Stimulated activated effector memory CD8-positive, alpha-beta T cell treated with anti-CD3 and anti-CD28 coated beads, Interleukin-12 subunit alpha, Interleukin-12 subunit beta, amount 100 ng/mL, for 72 hours (primary cell): ENCODE results near the gene MED12.
"Not testable (repeated sequence)": the region's sequence is repeated elsewhere in the genome, so short reads cannot be mapped to it uniquely, and the experiment has no call there.

Experiments used
- ATAC-seq: fragments of 150-1000 bp; cut with Tn5 transposase; 2 replicates; pipeline ENCODE4 v1.10.0; 2021
- DNase-seq, 2 donors: peaks; one replicate each; pipeline ENCODE4 v3.0.0; 2021 to 2022; ENCODE audit warnings: low spot score in 2 of 2
- H3K27ac Mint-ChIP-seq: one replicate; pipeline ENCODE4 v1.8.0; 2022; ENCODE audit warnings: mild to moderate bottlenecking, mixed read lengths
- H3K36me3 Mint-ChIP-seq: one replicate; pipeline ENCODE4 v1.8.0; 2022; ENCODE audit warnings: mild to moderate bottlenecking, mixed read lengths
- H3K4me1 Mint-ChIP-seq: one replicate; pipeline ENCODE4 v1.8.0; 2022; ENCODE audit warnings: mixed read lengths
- H3K4me3 Mint-ChIP-seq: one replicate; pipeline ENCODE4 v1.8.0; 2022; ENCODE audit warnings: mild to moderate bottlenecking, mixed read lengths
- H3K9me3 Mint-ChIP-seq: one replicate; pipeline ENCODE4 v1.8.0; 2022; ENCODE audit warnings: mixed read lengths

The MED12 gene

GRCh38 chrX:71166461-71166860, 48.1 kb downstream of the MED12 start:
- Mint-ChIP-seq H3K4me1 (peaks cover 7% of the 10 kb centered on the region), H3K27ac (no peak overlapping the region), H3K9me3 (no peaks in the 10 kb centered on the region), H3K4me3 (no peak overlapping the region), H3K36me3 (peaks cover 30% of the 10 kb centered on the region)
- DNase-seq (no peak), ATAC-seq (no peak)

DNA sequence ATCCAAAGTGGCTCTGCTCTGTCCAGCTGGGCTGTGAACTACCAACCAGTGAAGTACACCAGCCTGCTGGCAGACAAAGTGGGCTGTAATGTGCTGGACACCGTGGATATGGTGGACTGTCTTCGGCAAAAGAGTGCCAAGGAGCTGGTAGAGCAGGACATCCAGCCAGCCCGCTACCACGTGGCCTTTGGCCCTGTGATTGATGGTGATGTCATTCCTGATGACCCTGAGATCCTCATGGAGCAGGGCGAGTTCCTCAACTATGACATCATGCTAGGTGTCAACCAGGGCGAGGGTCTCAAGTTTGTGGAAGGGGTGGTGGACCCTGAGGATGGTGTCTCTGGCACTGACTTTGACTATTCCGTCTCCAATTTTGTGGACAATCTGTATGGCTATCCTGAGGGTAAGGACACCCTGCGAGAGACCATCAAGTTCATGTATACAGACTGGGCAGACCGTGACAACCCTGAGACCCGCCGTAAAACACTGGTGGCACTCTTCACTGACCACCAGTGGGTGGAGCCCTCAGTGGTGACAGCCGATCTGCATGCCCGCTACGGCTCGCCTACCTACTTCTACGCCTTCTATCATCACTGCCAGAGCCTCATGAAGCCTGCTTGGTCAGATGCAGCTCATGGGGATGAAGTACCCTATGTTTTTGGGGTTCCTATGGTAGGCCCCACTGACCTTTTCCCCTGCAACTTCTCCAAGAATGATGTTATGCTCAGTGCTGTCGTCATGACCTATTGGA, 48.8 kb downstream of the MED12 start:
- DNase-seq (no peak), ATAC-seq (no peak)
- H3K4me3 Mint-ChIP-seq, result no peak overlapping the region
- H3K9me3 Mint-ChIP-seq, result no peaks in the 10 kb centered on the region
- no peak overlapping the region for H3K27ac Mint-ChIP-seq
- H3K4me1 Mint-ChIP-seq, result peaks cover 11% of the 10 kb centered on the region
- H3K36me3 Mint-ChIP-seq, result peaks cover 24% of the 10 kb centered on the region

- H3K4me3 Mint-ChIP-seq, result no peak overlapping the region
- H3K36me3 Mint-ChIP-seq, result peaks cover 24% of the 10 kb centered on the region
- DNase-seq (no peak), ATAC-seq (no peak)
- peaks cover 11% of the 10 kb centered on the region for H3K4me1 Mint-ChIP-seq
- no peaks in the 10 kb centered on the region for H3K9me3 Mint-ChIP-seq
- H3K27ac Mint-ChIP-seq, result peak overlapping the region; percentile 58
Measured at GRCh38 chrX:71168134-71168533, 49.7 kb downstream of the MED12 start.

- peaks cover 24% of the 10 kb centered on the region for H3K36me3 Mint-ChIP-seq
- no peak for ATAC-seq
- DNase-seq, result no peak
- H3K27ac Mint-ChIP-seq, result no peak overlapping the region
- H3K4me1 Mint-ChIP-seq, result peaks cover 11% of the 10 kb centered on the region
- no peaks in the 10 kb centered on the region for H3K9me3 Mint-ChIP-seq
- H3K4me3 Mint-ChIP-seq, result no peak overlapping the region
Measured at GRCh38 chrX:71169586-71169985, 51.2 kb downstream of the MED12 start.

DNA sequence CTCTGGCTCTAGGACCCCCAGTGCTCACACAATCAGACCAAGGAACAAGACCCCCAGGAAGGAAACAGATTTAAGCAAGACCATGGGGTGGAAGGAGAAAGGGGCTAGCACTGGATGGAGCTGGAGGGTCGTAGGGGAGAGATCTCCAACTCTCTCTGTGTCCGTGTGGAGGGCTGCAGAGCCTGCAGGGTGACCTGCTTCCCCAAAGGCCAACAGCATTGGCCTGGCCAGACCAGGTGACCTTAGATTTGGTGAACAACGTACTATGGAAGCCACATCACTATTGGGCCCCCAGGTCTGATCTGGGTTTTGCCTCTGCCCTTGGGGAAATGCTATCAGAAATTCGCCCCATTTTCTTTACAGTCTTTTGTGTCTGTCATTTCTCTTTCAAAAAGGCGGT, 52.3 kb downstream of the MED12 start:
- Mint-ChIP-seq H3K27ac (no peak overlapping the region), H3K4me3 (no peak overlapping the region)

DNA sequence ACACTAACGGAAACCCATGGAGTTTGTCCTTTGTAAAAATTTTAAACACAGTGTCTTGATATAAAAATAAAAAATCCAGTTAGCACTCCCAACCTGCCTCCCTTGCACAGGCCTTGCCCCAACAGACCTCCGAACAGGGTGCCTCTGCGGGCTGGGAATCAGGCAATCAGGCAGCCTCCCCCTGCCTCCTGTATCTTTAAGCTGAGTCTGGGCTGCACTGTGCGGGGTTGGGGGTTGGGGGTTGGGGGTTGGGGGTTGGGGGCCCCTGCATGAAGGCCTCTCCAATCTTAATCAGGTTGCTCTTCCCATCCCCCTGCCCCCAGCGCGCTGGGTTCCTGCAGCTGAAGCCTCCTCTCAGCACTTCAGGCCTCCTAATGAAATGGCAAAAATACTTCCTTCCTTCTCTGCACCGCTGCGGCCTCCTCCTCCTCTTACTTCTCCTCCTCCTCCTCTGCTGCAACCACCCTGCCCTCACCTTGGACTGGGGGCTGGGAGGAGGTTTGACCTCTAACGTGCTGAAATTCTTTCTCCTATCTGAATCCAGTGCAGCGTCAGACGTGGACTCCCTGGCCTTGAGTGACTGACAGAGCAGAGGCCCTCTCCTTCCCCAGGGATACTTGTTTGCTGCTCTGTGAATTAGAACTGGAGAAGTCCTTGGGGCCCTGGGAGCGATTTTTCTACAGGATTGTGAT, 52.9 kb downstream of the MED12 start:
- peaks cover 11% of the 10 kb centered on the region for H3K4me1 Mint-ChIP-seq
- peaks cover 23% of the 10 kb centered on the region for H3K36me3 Mint-ChIP-seq
- no peak for DNase-seq
- H3K27ac Mint-ChIP-seq, result no peak overlapping the region
- no peaks in the 10 kb centered on the region for H3K9me3 Mint-ChIP-seq
- no peak for ATAC-seq
- no peak overlapping the region for H3K4me3 Mint-ChIP-seq

More for the DNA sequence above, 52.3 kb downstream of the MED12 start:
- DNase-seq, result no peak
- ATAC-seq, result no peak
- Mint-ChIP-seq H3K4me1 (peaks cover 11% of the 10 kb centered on the region), H3K9me3 (no peaks in the 10 kb centered on the region), H3K36me3 (peaks cover 18% of the 10 kb centered on the region)

GRCh38 chrX:71173440-71173839, 55.0 kb downstream of the MED12 start:
- H3K4me1 Mint-ChIP-seq, result peaks cover 6% of the 10 kb centered on the region
- ATAC-seq (no peak), DNase-seq (no peak)
- no peak overlapping the region for H3K4me3 Mint-ChIP-seq
- peaks cover 32% of the 10 kb centered on the region for H3K36me3 Mint-ChIP-seq
- no peak overlapping the region for H3K27ac Mint-ChIP-seq
- H3K9me3 Mint-ChIP-seq, result no peaks in the 10 kb centered on the region

GRCh38 chrX:71174795-71175194, 56.4 kb downstream of the MED12 start:
- H3K4me3 Mint-ChIP-seq, result no peak overlapping the region
- H3K36me3 Mint-ChIP-seq, result peaks cover 27% of the 10 kb centered on the region
- no peak for ATAC-seq
- H3K9me3 Mint-ChIP-seq, result no peaks in the 10 kb centered on the region
- H3K4me1 Mint-ChIP-seq, result peaks cover 6% of the 10 kb centered on the region
- H3K27ac Mint-ChIP-seq, result peak overlapping the region; percentile 20
- no peak for DNase-seq

GRCh38 chrX:71175531-71175930, 57.1 kb downstream of the MED12 start:
- ATAC-seq, result no peak
- Mint-ChIP-seq H3K4me1 (peaks cover 6% of the 10 kb centered on the region), H3K36me3 (peaks cover 20% of the 10 kb centered on the region)

DNA sequence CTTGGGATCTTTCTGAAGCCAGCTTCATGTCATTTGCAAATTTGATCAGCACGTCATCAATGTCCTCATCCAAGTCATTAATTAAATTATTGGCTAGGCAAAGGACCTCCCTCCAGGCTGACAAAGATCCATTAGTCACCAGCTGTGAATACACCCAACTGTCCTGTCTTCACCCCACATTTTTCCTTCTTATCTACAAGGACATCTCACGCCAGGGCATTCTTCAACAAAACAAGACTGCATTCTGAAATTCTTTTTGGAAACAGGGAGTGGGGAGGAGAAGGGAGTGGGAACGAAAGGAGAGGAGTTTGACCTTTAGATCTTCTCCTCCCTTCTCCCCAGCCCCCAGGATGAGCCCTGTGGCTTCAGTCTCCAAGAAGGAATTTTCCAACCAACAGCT, 58.9 kb downstream of the MED12 start:
- no peaks in the 10 kb centered on the region for H3K9me3 Mint-ChIP-seq
- H3K36me3 Mint-ChIP-seq, result peaks cover 26% of the 10 kb centered on the region
- no peaks in the 10 kb centered on the region for H3K4me1 Mint-ChIP-seq
- H3K27ac Mint-ChIP-seq, result no peak overlapping the region
- no peak overlapping the region for H3K4me3 Mint-ChIP-seq
- ATAC-seq, result no peak
- DNase-seq, result no peak

More at GRCh38 chrX:71175531-71175930, 57.1 kb downstream of the MED12 start:
- DNase-seq, result no peak
- Mint-ChIP-seq H3K4me3 (no peak overlapping the region), H3K27ac (no peak overlapping the region), H3K9me3 (no peaks in the 10 kb centered on the region)

DNA sequence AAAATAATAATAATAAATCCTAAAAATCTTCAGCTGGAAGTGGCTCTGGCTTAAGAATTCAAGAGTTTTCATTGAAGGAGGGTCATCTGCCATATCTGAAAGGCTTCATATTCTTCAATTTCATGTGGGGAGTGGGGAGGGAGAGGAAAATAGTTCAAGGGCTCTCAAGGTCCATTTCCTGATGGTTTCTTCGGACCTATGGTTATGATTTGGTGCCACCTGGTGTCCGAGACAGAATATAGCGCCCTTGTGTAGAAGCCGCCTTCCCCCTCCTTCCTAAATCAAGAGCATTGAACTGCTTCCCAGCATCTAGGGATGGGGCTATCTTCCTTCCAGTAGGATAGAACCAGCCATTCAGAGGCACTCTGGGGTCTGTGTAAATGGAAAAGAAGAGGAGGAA, 60.5 kb downstream of the MED12 start:
- peak; percentile 10 to 56 for DNase-seq
- no peak overlapping the region for H3K27ac Mint-ChIP-seq
- no peak overlapping the region for H3K4me3 Mint-ChIP-seq
- no peaks in the 10 kb centered on the region for H3K9me3 Mint-ChIP-seq
- H3K36me3 Mint-ChIP-seq, result peaks cover 26% of the 10 kb centered on the region
- no peak for ATAC-seq
- no peaks in the 10 kb centered on the region for H3K4me1 Mint-ChIP-seq

GRCh38 chrX:71180579-71181265, 62.3 kb downstream of the MED12 start:
- Mint-ChIP-seq H3K27ac (peak overlapping the region; percentile 95), H3K4me3 (peak overlapping the region; percentile 78), H3K36me3 (peaks cover 26% of the 10 kb centered on the region)
- not testable (repeated sequence) for DNase-seq, H3K9me3 Mint-ChIP-seq, ATAC-seq, H3K4me1 Mint-ChIP-seq

GRCh38 chrX:71181558-71181909, 63.1 kb downstream of the MED12 start:
- H3K9me3 Mint-ChIP-seq, result no peaks in the 10 kb centered on the region
- DNase-seq, result peak; percentile 7 to 71

GRCh38 chrX:71181910-71182799, 63.8 kb downstream of the MED12 start:
- peak overlapping the region; percentile 95 for H3K27ac Mint-ChIP-seq
- H3K9me3 Mint-ChIP-seq, result no peaks in the 10 kb centered on the region
- DNase-seq (peak; percentile 44 to 82), ATAC-seq (peak; percentile 97)
- peaks cover 15% of the 10 kb centered on the region for H3K36me3 Mint-ChIP-seq
- peak overlapping the region; percentile 78 for H3K4me3 Mint-ChIP-seq
- no peaks in the 10 kb centered on the region for H3K4me1 Mint-ChIP-seq

More at GRCh38 chrX:71181558-71181909, 63.1 kb downstream of the MED12 start:
- H3K27ac Mint-ChIP-seq, result peak overlapping the region; percentile 95
- no peaks in the 10 kb centered on the region for H3K4me1 Mint-ChIP-seq
- H3K4me3 Mint-ChIP-seq, result peak overlapping the region; percentile 78
- ATAC-seq, result peak; percentile 55
- H3K36me3 Mint-ChIP-seq, result peaks cover 21% of the 10 kb centered on the region

DNA sequence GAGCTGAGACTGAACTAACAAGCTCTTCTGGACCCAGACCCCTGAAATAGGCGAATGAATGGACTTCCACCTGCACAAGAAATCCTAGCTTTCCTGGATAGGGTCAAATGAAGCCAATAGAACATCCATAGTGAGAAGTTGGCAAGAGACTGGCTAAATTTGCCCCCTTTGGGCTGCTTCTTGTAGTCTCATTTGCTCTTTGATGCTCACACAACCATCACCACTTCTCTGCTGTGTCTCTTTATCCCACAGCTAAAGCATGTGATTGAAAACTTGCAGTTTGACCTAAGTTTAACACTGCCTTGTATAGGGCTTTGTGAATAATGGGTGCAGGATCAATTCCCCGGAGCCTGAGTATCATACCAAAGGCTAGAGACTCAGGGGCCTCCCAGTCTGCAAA, 64.5 kb downstream of the MED12 start:
- H3K27ac Mint-ChIP-seq, result peak overlapping the region; percentile 95
- ATAC-seq, result no peak
- no peak for DNase-seq
- no peaks in the 10 kb centered on the region for H3K9me3 Mint-ChIP-seq
- H3K4me3 Mint-ChIP-seq, result peak overlapping the region; percentile 78
- peaks cover 8% of the 10 kb centered on the region for H3K36me3 Mint-ChIP-seq
- no peaks in the 10 kb centered on the region for H3K4me1 Mint-ChIP-seq
